HG02885 (cell line): Measurements from ENCODE around the gene DEAF1.
"Not testable (repeated sequence)": the region's sequence is repeated elsewhere in the genome, so short reads cannot be mapped to it uniquely, and the experiment has no call there.

Experiments
- ATAC-seq: cut with Tn5 transposase; IDR thresholded peaks from one replicate; pipeline ENCODE4 v1.9.1; 2021; ENCODE audit warnings: mild to moderate bottlenecking; ENCODE audit not compliant: unreplicated experiment, poor library complexity

DEAF1 gene

DNA sequence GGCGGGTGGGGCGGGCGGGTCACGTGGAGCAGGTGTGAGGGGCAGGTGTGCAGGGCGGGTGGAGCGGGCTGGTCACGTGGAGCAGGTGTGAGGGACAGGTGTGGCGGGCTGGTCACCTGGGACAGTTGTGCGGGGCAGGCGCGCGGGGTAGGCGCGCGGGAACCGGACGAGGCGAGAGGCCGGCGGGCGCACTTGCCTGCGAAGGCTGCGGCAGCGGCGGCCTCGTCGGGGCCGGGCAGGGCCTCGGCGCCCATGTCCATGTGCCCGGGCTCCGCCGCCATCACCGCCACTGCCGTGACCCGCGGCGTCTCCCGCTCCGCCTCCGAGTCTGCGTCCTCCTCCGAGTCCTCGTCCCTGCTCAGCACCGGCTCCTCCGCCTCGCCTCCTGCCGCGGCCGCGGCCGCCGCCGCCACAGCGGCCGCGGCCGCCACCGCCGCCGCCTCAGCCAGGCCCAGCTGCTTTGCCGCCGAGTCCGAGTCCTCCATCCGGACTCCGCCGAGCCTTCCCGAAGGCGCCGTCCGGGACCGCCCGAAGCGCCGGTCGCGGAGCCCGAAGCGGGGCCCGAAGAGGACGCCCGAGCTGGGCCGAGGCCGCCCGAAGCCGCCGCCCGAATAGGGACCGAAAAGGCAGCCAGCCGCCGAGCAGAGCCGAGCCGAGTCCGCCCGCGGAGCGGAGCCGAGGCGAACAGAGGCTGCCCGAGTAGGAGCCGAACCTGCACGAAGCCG, at the start of gene DEAF1:
Gene DEAF1 (minus strand): TSS at position 660 of the 725 bp plus-strand sequence. CDS start 175 bp downstream, at position 485.
- ATAC-seq = peak; percentile 79

DNA sequence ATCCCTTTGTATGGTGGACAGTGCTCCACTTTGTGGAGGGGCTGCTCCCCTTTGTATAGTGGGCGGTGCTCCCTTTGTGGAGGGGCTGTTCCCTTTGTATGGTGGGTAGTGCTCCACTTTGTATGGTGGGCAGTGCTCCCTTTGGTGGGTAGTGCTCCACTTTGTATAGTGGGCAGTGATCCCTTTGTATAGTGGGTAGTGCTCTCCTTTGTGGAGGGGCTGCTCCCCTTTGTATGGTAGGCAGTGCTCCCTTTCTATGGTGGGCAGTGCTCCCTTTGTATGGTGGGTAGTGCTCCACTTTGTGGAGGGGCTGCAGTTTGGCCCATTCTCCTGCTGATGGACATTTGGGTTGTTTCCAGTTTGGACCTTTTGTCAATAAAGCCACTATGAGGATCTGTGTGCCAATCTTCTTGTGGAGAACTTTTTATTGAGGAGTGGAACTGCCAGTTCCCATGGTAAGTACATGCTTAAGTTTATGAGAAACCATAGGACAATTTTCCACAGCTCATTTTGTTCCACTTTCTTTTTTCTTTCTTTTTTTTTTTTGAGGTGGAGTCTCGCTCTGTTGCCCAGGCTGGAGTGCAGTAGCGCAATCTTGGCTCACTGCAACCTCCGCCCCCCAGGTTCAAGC, 47.7 kb upstream of the DEAF1 start:
- ATAC-seq = no peak

GRCh38 chr11:742156-742546, 47.1 kb upstream of the DEAF1 start:
- ATAC-seq = no peak

GRCh38 chr11:737899-738298, 42.9 kb upstream of the DEAF1 start:
- ATAC-seq = not testable (repeated sequence)

- no peak for ATAC-seq
Observed at GRCh38 chr11:737366-737765, 42.3 kb upstream of the DEAF1 start.

DNA sequence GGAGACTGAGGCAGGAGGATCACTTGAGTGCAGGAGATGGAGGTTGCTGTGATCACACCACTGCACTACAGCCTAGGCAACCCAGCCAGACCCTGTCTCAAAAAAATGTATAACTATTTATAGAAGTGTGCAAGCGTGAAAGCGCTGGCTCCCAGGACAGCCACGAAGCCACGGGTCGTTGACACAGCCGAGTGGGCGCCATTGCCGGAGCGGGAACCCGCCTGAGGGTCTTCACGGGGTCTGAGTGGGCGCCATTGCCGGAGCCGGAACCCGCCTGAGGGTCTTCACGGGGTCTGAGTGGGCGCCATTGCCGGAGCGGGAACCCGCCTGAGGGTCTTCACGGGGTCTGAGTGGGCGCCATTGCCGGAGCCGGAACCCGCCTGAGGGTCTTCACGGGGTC, 39.5 kb upstream of the DEAF1 start:
- not testable (repeated sequence) for ATAC-seq

DNA sequence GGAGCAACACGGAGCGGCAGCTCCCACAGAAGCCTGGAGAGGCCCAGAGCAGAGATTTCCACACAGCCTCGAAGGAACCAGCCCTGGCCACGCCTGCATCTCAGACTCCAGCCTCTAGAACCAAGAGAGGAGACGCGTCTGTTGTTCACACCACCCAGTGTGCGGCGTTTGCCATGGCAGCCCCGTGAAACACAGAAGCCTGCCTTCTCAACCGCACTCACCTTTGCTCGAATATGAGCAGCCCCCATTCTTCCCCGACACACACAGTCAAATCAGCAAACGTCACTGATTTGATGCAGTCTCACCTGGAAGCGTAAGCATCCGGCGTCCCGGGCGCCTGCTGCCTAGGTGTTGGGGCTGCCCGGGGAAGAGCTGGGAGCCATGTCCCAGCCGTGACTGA, 38.0 kb upstream of the DEAF1 start:
- ATAC-seq = no peak

DNA sequence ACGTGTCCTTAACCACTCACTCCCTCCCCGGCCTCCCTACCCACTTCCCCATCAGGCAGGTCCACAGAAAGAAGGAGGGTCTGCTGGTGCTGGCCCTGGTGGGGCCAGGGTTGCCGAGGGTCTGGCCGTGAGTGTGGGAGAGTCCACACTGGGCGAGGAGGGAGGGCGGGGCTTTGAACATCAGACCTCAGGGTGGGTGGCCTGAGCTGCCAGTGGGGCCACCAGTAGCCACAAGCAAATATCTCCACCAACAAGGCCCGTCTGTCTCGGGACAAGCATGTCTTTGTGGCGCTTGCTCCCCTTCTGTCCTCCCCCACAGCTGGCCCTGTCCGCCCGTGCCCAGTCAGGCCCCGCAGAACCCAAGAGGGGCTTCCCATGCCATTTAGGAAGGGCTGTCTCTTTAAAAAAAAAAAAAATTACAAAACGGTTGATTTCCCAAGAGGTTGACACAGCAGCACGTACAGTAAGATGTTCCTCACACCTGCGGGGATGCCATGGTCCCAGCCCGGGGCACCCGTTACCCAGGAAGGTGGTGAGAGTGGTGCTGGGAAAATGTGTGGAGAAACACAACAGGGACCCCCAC, 34.6 kb upstream of the DEAF1 start:
- ATAC-seq = no peak

- no peak for ATAC-seq
Observed at GRCh38 chr11:728901-729491, 34.0 kb upstream of the DEAF1 start.

DNA sequence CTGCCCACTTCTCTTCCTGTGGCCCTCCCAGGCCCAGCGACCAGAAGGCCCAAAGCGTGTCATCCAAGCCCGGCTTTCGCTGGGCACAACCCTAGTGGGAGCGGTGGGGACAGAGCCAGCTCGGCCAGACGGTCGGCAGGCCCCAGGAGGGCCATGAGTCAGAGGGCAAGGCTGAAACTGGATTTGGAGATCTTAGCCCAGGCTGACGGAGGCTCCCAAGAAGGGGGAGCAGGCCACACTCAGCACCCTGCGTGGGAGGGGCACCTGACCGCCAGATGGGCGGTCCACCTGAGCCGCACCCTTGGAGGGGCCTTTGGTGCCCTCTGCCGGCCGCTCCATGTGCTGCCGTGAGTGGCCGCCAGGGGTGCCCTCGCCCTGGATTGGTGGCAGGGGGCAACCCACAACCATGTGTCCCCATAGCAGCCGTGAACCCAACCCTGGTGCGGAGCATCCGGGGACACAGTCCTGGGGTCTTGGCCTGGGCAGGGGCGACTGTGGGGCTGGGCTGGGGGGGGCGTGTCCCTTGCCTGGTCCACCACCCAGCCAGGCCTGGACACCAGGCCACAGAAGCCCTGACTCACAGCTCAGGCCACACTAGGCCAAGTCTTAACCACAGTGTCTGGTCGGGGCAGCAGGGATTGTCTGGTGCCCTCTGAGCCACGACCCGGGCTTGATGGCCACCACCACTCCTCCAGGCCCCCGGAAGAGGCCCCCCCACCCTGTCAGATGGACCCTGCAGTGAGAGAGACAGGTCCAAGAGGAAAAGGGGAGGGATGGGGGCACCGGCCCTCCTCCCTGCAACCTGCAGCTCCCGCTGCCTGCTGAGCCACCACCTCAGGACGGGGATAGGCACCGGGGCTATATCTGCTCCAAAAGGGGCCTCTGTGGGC, 33.1 kb upstream of the DEAF1 start:
- ATAC-seq = peak; percentile 63

DNA sequence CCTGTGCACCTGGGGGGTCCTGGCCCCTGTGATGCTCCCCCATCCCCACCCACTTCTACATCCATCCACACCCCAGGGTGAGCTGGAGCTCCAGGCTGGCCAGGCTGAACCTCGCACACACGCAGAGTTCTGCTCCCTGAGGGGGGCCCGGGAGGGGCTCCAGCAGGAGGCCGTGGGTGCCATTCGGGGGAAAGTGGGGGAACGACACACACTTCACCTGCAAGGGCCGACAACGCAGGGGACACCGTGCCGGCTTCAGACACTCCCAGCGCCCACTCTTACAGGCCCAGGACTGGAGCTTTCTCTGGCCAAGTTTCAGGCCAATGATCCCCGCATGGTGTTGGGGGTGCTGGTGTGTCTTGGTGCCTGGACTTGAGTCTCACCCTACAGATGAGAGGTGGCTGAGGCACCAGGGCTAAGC, 32.3 kb upstream of the DEAF1 start:
- no peak for ATAC-seq

DNA sequence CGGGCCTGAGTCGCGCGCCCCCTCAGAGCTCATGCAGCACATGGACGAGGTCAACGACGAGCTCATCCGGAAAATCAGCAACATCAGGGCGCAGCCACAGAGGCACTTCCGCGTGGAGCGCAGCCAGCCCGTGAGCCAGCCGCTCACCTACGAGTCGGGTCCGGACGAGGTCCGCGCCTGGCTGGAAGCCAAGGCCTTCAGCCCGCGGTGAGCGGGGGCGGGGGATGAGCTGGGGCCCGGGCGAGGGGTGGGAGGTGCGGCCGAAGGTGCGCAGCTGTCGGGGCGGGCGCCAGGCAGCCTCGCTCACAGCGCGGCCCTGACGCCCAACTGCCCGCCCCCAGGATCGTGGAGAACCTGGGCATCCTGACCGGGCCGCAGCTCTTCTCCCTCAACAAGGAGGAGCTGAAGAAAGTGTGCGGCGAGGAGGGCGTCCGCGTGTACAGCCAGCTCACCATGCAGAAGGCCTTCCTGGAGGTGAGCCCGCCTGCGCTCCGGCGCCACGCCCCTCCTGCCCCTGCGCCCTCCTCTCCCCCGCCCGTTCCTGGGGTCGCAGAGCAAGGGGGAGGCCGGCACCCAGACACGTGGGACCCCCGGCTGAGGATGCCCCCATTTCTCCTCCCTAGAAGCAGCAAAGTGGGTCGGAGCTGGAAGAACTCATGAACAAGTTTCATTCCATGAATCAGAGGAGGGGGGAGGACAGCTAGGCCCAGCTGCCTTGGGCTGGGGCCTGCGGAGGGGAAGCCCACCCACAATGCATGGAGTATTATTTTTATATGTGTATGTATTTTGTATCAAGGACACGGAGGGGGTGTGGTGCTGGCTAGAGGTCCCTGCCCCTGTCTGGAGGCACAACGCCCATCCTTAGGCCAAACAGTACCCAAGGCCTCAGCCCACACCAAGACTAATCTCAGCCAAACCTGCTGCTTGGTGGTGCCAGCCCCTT, 31.5 kb upstream of the DEAF1 start:
- no peak for ATAC-seq

- ATAC-seq = no peak
Observed at GRCh38 chr11:725624-726202, 30.7 kb upstream of the DEAF1 start.

- no peak for ATAC-seq
Observed at GRCh38 chr11:724778-725386, 29.9 kb upstream of the DEAF1 start.

DNA sequence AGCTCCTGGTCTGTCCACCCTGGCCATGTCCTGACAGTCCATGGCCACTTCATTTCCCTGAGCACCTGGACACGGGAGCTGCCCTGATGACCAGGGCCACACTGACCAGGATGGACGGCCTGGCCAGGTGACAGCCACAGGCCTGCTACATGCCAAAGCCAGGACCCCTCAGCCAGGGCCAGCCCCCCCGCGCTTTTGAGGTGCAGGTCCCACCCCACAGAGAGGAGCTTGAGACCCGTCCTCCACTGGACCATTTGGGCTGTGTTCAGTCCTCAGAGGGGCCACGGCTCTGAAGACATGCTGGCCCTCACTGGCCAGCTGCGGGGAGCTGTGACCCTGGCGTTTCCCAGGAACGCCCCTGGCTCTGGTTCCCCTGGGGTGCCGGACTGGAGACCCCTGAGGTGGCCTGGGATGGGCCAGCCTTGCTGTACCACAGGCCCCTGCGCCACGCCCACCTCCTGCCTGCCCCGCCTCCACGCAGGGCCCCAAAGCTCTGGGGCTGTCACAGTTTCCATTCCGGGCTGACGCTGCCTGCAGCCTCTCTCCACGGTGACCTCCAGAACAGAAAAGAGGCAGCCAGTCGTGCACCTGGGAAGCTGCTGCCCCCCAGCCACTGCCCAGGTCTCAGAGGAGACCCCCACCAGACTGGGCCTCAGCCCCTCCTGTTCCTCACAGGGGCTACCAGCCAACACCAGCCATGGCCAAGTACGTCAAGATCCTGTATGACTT, 29.2 kb upstream of the DEAF1 start:
- no peak for ATAC-seq

- no peak for ATAC-seq
Observed at GRCh38 chr11:723120-723883, 28.3 kb upstream of the DEAF1 start.

DNA sequence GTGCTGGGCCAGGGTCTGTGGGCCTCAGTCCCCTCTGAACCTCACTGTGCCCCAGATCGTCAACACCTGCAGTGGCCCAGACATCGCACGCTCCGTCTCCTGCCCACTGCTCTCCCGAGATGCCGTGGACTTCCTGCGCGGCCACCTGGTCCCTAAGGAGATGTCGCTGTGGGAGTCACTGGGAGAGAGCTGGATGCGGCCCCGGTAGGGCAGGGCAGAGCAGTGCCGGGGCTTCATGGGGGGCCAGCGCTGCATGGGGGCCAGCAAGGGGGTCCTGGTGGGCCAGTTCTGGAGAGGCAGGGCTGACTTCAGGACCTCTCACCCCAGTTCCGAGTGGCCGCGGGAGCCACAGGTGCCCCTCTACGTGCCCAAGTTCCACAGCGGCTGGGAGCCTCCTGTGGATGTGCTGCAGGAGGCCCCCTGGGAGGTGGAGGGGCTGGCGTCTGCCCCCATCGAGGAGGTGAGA, 27.4 kb upstream of the DEAF1 start:
- no peak for ATAC-seq
